GM23338 (cell line): Measurements from ENCODE around the gene MYLK. TPM values are rescaled to one million over a fixed set of nuclear protein-coding genes. Genes with fewer than 3 reads are reported as not detected.

Experiments
- ATAC-seq: fragments of 200-7000 bp; cut with Tn5 transposase; 3 replicates; pipeline ENCODE4 v1.9.1; 2020
- DNase-seq: peaks from one replicate; pipeline ENCODE4 v3.0.0-alpha.2; 2015; ENCODE audit warnings: low spot score
- H2AFZ ChIP-seq: fragments of 200-600 bp; sonication (generic); 2 replicates; pipeline ENCODE4 v1.8.0; 2016; ENCODE audit warnings: antibody characterized with exemption, mild to moderate bottlenecking, moderate library complexity
- H3F3A ChIP-seq: fragments of 200-600 bp; sonication (generic); replicated peaks from 2 replicates; pipeline ENCODE4 v1.8.0; 2017; ENCODE audit warnings: antibody characterized with exemption, mixed run types, low read depth
- H3K27ac ChIP-seq: fragments of 200-600 bp; sonication (generic); 2 replicates; pipeline ENCODE4 v1.6.1; 2016; ENCODE audit warnings: low read depth
- H3K27me3 ChIP-seq: fragments of 200-600 bp; sonication (generic); 2 replicates; pipeline ENCODE4 v1.8.0; 2016; ENCODE audit warnings: mild to moderate bottlenecking, mixed run types, moderate library complexity; ENCODE audit not compliant: insufficient read depth
- H3K36me3 ChIP-seq: fragments of 200-600 bp; sonication (generic); 2 replicates; pipeline ENCODE4 v1.8.0; 2016; ENCODE audit warnings: mild to moderate bottlenecking; ENCODE audit not compliant: insufficient read depth
- H3K4me1 ChIP-seq: fragments of 200-600 bp; sonication (generic); 2 replicates; pipeline ENCODE4 v1.8.0; 2016; ENCODE audit warnings: mild to moderate bottlenecking, moderate library complexity; ENCODE audit not compliant: insufficient read depth
- H3K4me2 ChIP-seq: fragments of 200-600 bp; sonication (generic); 2 replicates; pipeline ENCODE4 v1.7.1; 2017; ENCODE audit warnings: mixed run types
- H3K4me3 ChIP-seq: fragments of 200-600 bp; sonication (generic); 2 replicates; pipeline ENCODE4 v1.6.1; 2016; ENCODE audit warnings: mixed run types
- H3K79me2 ChIP-seq: fragments of 200-600 bp; sonication (generic); replicated peaks from 2 replicates; pipeline ENCODE4 v1.8.0; 2017; ENCODE audit warnings: mild to moderate bottlenecking; ENCODE audit not compliant: insufficient read depth
- H3K9me2 ChIP-seq: fragments of 200-600 bp; sonication (generic); 2 replicates; pipeline ENCODE4 v1.8.0; 2017; ENCODE audit not compliant: insufficient read depth
- H4K20me1 ChIP-seq: fragments of 200-600 bp; sonication (generic); replicated peaks from 2 replicates; pipeline ENCODE4 v1.8.0; 2017; ENCODE audit warnings: mild to moderate bottlenecking; ENCODE audit not compliant: insufficient read depth
- H3K27ac Mint-ChIP-seq: 2 replicates; pipeline ENCODE4 v1.8.0; 2020; ENCODE audit warnings: inconsistent platforms, mild to moderate bottlenecking, moderate library complexity, mixed read lengths
- H3K27me3 Mint-ChIP-seq: 3 replicates; pipeline ENCODE4 v1.8.0; 2022; ENCODE audit warnings: low read depth, mild to moderate bottlenecking, moderate library complexity, mixed read lengths, inconsistent platforms; ENCODE audit not compliant: insufficient read depth, poor library complexity
- H3K36me3 Mint-ChIP-seq: 3 replicates; pipeline ENCODE4 v1.8.0; 2021; ENCODE audit warnings: low read depth, mild to moderate bottlenecking, inconsistent platforms, moderate library complexity, mixed read lengths
- H3K4me1 Mint-ChIP-seq: 3 replicates; pipeline ENCODE4 v1.8.0; 2020; ENCODE audit warnings: mild to moderate bottlenecking, inconsistent platforms, mixed read lengths
- H3K4me3 Mint-ChIP-seq: 3 replicates; pipeline ENCODE4 v1.8.0; 2021; ENCODE audit warnings: moderate library complexity, mild to moderate bottlenecking, inconsistent platforms, mixed read lengths
- H3K9me3 Mint-ChIP-seq: 3 replicates; pipeline ENCODE4 v1.8.0; 2020; ENCODE audit warnings: moderate library complexity, mild to moderate bottlenecking, inconsistent platforms, mixed read lengths
- CREB1 ChIP-seq: fragments of 250-450 bp; sonication (Bioruptor Pico); IDR thresholded peaks from 2 replicates; pipeline ENCODE4 v1.5.0; 2020; ENCODE audit warnings: low read depth, mild to moderate bottlenecking, moderate library complexity
- EZH2 ChIP-seq: fragments of 200-600 bp; sonication (generic); IDR thresholded peaks from one replicate; pipeline ENCODE4 v1.8.0; 2017; ENCODE audit warnings: antibody characterized with exemption, mild to moderate bottlenecking, low read depth; ENCODE audit not compliant: unreplicated experiment
- JUNB ChIP-seq: IDR thresholded peaks from one replicate; pipeline ENCODE4 v1.6.1; 2016; ENCODE audit warnings: antibody characterized with exemption; ENCODE audit not compliant: unreplicated experiment
- NANOG ChIP-seq: IDR thresholded peaks from 2 replicates; pipeline ENCODE4 v1.6.1; 2016; ENCODE audit warnings: antibody characterized with exemption, borderline replicate concordance
- POLR2AphosphoS5 ChIP-seq: IDR thresholded peaks from 2 replicates; pipeline ENCODE4 v1.6.1; 2016; ENCODE audit warnings: antibody characterized with exemption, low read depth
- STAT1 ChIP-seq: IDR thresholded peaks from one replicate; pipeline ENCODE4 v1.6.1; 2016; ENCODE audit warnings: antibody characterized with exemption; ENCODE audit not compliant: unreplicated experiment
- polyA plus RNA-seq: library from polyadenylated mRNA; unstranded; fragments of >200 nt; fragmentation: Nextera tagmentation; extraction: Ambion mirVana; gene quantifications from 2 replicates; pipeline ENCODE4 v1.2.1, GENCODE V29; 2016
- total RNA-seq: library from RNA; depleted of rRNA; stranded (reverse); fragments of >200 nt; shearing (Covaris generic); gene quantifications from 2 replicates; pipeline ENCODE4 v1.2.3, GENCODE V29; 2014
- TF ChIP-seq, protein P1 (sequence below), 2 experiments: fragments of 200-600 bp in 1 of 2; sonication (generic) in 1 of 2; conservative IDR thresholded peaks; 2 replicates each; pipeline versions ENCODE4 v1.5.1 to v1.6.1; 2016 to 2017; ENCODE audit warnings: antibody characterized with exemption in 2 of 2, low read depth in 2 of 2, mild to moderate bottlenecking in 2 of 2, moderate library complexity in 1 of 2
- TF ChIP-seq, protein P2 (sequence below): IDR thresholded peaks from one replicate; pipeline ENCODE4 v1.6.1; 2018; ENCODE audit warnings: antibody characterized with exemption; ENCODE audit not compliant: unreplicated experiment
- TF ChIP-seq, protein P3 (sequence below): fragments of 250-450 bp; sonication (Bioruptor Pico); IDR thresholded peaks from 2 replicates; pipeline ENCODE4 v1.5.0; 2020; ENCODE audit warnings: mild to moderate bottlenecking, moderate library complexity

The MYLK gene
- total and polyA plus RNA-seq, 2 experiments from 2014 or later, result 11.5 to 17.9 TPM

DNA sequence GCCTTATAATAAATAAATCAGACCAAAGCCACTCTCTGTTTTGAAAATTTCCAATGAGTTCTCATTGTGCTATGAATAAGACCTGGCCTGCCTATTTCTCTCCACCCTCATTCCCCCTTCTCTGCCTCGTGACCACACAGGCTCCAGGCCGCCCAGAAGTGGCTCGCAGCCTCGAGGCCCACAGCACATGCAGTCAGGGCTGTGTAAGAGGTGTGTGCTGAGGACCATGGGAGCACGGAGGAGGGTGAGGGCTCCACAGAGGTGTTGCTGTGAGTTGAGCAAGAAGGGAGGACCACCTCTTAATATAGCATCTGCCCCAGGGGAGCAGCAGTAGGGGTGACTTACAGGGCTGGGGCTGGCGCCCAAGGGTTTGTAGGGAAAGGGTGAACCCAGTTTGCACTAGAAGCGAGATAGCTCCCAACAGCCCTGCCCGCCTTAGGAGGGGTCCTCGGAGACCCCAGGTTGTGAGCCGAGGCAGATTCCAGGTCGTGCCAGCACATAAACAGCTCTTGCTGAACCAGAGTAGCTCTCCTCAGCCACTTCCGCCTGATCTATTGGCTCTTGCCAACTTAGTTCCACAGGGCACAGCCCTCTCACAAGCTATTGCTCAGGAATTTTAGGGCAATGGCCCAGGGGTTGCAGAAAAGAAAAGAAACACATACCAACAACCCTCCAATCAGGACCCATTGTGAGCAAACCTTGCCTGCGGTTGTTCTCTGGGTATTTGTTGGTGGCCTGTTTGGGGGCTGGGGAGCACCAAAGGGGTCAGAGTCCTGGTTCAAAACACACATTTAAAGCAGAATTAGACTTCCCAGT lies 117.7 kb downstream of the MYLK start (continued):
- TF ChIP-seq, protein P1, sequence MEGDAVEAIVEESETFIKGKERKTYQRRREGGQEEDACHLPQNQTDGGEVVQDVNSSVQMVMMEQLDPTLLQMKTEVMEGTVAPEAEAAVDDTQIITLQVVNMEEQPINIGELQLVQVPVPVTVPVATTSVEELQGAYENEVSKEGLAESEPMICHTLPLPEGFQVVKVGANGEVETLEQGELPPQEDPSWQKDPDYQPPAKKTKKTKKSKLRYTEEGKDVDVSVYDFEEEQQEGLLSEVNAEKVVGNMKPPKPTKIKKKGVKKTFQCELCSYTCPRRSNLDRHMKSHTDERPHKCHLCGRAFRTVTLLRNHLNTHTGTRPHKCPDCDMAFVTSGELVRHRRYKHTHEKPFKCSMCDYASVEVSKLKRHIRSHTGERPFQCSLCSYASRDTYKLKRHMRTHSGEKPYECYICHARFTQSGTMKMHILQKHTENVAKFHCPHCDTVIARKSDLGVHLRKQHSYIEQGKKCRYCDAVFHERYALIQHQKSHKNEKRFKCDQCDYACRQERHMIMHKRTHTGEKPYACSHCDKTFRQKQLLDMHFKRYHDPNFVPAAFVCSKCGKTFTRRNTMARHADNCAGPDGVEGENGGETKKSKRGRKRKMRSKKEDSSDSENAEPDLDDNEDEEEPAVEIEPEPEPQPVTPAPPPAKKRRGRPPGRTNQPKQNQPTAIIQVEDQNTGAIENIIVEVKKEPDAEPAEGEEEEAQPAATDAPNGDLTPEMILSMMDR (conservative IDR thresholded peaks at IDR 0.05; ENCODE audit: low read depth in 2 of 2), result no peak
- no peak for TF ChIP-seq POLR2AphosphoS5
- TF ChIP-seq NANOG, result no peak
- no peak for TF ChIP-seq JUNB
- no peak for TF ChIP-seq CREB1
- no peak for TF ChIP-seq STAT1
- TF ChIP-seq, protein P2, sequence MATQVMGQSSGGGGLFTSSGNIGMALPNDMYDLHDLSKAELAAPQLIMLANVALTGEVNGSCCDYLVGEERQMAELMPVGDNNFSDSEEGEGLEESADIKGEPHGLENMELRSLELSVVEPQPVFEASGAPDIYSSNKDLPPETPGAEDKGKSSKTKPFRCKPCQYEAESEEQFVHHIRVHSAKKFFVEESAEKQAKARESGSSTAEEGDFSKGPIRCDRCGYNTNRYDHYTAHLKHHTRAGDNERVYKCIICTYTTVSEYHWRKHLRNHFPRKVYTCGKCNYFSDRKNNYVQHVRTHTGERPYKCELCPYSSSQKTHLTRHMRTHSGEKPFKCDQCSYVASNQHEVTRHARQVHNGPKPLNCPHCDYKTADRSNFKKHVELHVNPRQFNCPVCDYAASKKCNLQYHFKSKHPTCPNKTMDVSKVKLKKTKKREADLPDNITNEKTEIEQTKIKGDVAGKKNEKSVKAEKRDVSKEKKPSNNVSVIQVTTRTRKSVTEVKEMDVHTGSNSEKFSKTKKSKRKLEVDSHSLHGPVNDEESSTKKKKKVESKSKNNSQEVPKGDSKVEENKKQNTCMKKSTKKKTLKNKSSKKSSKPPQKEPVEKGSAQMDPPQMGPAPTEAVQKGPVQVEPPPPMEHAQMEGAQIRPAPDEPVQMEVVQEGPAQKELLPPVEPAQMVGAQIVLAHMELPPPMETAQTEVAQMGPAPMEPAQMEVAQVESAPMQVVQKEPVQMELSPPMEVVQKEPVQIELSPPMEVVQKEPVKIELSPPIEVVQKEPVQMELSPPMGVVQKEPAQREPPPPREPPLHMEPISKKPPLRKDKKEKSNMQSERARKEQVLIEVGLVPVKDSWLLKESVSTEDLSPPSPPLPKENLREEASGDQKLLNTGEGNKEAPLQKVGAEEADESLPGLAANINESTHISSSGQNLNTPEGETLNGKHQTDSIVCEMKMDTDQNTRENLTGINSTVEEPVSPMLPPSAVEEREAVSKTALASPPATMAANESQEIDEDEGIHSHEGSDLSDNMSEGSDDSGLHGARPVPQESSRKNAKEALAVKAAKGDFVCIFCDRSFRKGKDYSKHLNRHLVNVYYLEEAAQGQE, result no peak

DNA sequence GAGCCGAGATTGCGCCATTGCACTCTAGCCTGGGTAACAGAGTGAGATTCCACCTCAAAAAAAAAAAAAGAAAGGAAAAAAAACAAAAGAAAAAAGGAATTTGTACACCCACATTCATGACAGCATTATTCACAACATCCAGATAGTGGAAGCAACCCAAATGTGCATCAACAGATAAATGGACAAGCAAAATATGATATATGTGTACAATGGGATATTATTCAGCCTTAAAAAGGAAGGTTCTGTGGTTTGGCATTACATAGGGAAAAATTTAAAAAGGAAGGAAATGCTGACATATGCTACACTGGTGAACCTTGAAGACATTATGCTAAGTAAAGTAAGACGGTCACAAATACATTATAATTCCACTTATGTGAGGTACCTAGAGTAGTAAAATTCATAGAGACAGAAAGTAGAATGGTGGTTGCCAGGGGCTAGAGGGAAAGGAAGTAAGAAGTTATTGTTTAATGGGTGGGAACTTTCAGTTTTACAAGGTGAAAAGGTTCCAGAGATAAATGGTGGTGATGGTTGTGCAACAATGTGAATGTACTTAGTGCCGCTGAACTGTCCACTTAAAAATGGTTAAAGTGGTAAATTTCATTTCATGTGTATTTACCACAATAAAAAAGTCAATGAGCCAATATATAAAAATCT lies 118.5 kb downstream of the MYLK start:
- Histone ChIP-seq H3K36me3 (no peaks in the 10 kb centered on the region), H3K79me2 (no peaks in the 10 kb centered on the region), H2AFZ (no peak overlapping the region), H3K4me2 (no peak overlapping the region), H3K27me3 (no peaks in the 10 kb centered on the region), H3K27ac (no peak overlapping the region), H3K4me3 (no peak overlapping the region), H4K20me1 (no peaks in the 10 kb centered on the region), H3K4me1 (no peaks in the 10 kb centered on the region), H3F3A (no peaks in the 10 kb centered on the region), H3K9me2 (no peaks in the 10 kb centered on the region)
- Mint-ChIP-seq H3K36me3 (no peaks in the 10 kb centered on the region), H3K4me1 (peaks cover 11% of the 10 kb centered on the region), H3K27ac (no peak overlapping the region), H3K27me3 (no peaks in the 10 kb centered on the region), H3K9me3 (no peaks in the 10 kb centered on the region), H3K4me3 (no peak overlapping the region)
- ATAC-seq, result no peak
- no peak for DNase-seq
- no peak for TF ChIP-seq EZH2
- TF ChIP-seq, protein P1 (conservative IDR thresholded peaks at IDR 0.05; ENCODE audit: low read depth in 2 of 2), result no peak
- TF ChIP-seq, protein P3, sequence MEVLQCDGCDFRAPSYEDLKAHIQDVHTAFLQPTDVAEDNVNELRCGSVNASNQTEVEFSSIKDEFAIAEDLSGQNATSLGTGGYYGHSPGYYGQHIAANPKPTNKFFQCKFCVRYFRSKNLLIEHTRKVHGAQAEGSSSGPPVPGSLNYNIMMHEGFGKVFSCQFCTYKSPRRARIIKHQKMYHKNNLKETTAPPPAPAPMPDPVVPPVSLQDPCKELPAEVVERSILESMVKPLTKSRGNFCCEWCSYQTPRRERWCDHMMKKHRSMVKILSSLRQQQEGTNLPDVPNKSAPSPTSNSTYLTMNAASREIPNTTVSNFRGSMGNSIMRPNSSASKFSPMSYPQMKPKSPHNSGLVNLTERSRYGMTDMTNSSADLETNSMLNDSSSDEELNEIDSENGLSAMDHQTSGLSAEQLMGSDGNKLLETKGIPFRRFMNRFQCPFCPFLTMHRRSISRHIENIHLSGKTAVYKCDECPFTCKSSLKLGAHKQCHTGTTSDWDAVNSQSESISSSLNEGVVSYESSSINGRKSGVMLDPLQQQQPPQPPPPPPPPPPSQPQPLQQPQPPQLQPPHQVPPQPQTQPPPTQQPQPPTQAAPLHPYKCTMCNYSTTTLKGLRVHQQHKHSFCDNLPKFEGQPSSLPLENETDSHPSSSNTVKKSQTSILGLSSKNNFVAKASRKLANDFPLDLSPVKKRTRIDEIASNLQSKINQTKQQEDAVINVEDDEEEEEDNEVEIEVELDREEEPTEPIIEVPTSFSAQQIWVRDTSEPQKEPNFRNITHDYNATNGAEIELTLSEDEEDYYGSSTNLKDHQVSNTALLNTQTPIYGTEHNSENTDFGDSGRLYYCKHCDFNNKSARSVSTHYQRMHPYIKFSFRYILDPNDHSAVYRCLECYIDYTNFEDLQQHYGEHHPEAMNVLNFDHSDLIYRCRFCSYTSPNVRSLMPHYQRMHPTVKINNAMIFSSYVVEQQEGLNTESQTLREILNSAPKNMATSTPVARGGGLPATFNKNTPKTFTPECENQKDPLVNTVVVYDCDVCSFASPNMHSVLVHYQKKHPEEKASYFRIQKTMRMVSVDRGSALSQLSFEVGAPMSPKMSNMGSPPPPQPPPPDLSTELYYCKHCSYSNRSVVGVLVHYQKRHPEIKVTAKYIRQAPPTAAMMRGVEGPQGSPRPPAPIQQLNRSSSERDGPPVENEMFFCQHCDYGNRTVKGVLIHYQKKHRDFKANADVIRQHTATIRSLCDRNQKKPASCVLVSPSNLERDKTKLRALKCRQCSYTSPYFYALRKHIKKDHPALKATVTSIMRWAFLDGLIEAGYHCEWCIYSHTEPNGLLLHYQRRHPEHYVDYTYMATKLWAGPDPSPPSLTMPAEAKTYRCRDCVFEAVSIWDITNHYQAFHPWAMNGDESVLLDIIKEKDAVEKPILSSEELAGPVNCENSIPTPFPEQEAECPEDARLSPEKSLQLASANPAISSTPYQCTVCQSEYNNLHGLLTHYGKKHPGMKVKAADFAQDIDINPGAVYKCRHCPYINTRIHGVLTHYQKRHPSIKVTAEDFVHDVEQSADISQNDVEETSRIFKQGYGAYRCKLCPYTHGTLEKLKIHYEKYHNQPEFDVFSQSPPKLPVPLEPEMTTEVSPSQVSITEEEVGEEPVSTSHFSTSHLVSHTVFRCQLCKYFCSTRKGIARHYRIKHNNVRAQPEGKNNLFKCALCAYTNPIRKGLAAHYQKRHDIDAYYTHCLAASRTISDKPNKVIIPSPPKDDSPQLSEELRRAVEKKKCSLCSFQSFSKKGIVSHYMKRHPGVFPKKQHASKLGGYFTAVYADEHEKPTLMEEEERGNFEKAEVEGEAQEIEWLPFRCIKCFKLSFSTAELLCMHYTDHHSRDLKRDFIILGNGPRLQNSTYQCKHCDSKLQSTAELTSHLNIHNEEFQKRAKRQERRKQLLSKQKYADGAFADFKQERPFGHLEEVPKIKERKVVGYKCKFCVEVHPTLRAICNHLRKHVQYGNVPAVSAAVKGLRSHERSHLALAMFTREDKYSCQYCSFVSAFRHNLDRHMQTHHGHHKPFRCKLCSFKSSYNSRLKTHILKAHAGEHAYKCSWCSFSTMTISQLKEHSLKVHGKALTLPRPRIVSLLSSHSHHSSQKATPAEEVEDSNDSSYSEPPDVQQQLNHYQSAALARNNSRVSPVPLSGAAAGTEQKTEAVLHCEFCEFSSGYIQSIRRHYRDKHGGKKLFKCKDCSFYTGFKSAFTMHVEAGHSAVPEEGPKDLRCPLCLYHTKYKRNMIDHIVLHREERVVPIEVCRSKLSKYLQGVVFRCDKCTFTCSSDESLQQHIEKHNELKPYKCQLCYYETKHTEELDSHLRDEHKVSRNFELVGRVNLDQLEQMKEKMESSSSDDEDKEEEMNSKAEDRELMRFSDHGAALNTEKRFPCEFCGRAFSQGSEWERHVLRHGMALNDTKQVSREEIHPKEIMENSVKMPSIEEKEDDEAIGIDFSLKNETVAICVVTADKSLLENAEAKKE (CRISPR knock-in tag), result no peak
- TF ChIP-seq POLR2AphosphoS5, result no peak
- TF ChIP-seq NANOG, result no peak
